Hematopoietic multipotent progenitor cell treated with erythropoietin and hydrocortisone succinate and interleukin-3 and kit ligand, for 6 days (in vitro differentiated cells): ENCODE data around the gene CPNE7.

Source experiments
- DNase-seq: peaks from one replicate; pipeline ENCODE4 v3.0.0-alpha.2; 2015

The CPNE7 gene

GRCh38 chr16:89606006-89606405, 30.4 kb downstream of the CPNE7 start:
- no peak for DNase-seq

- no peak for DNase-seq
Measured at GRCh38 chr16:89607453-89607852, 31.9 kb downstream of the CPNE7 start.

GRCh38 chr16:89607937-89608740, 32.6 kb downstream of the CPNE7 start:
- DNase-seq = no peak

- DNase-seq = no peak
Measured at GRCh38 chr16:89610108-89610453, 34.5 kb downstream of the CPNE7 start.

- DNase-seq = no peak
Measured at GRCh38 chr16:89612415-89613166, 37.0 kb downstream of the CPNE7 start.

GRCh38 chr16:89613231-89613953, 37.8 kb downstream of the CPNE7 start, which contains the start of gene DPEP1:
Gene DPEP1 (plus strand): TSS chr16:89613642. CDS start chr16:89630411, 16,769 bp downstream.
- no peak for DNase-seq

GRCh38 chr16:89613954-89614459, 38.4 kb downstream of the CPNE7 start:
- DNase-seq = no peak

- DNase-seq = no peak
Measured at GRCh38 chr16:89615176-89615575, 39.6 kb downstream of the CPNE7 start.

GRCh38 chr16:89615596-89616090, 40.1 kb downstream of the CPNE7 start:
- peak; percentile 48 for DNase-seq

GRCh38 chr16:89616623-89617022, 41.1 kb downstream of the CPNE7 start:
- DNase-seq = no peak

GRCh38 chr16:89617036-89617435, 41.5 kb downstream of the CPNE7 start:
- peak; percentile 17 for DNase-seq

GRCh38 chr16:89618109-89618998, 42.8 kb downstream of the CPNE7 start:
- DNase-seq = no peak

- no peak for DNase-seq
Measured at GRCh38 chr16:89619840-89620239, 44.3 kb downstream of the CPNE7 start.

GRCh38 chr16:89620406-89620841, 44.9 kb downstream of the CPNE7 start:
- no peak for DNase-seq

- no peak for DNase-seq
Measured at GRCh38 chr16:89621136-89621697, 45.7 kb downstream of the CPNE7 start.

- no peak for DNase-seq
Measured at GRCh38 chr16:89621698-89622409, 46.3 kb downstream of the CPNE7 start.

GRCh38 chr16:89623511-89624261, 48.1 kb downstream of the CPNE7 start:
- DNase-seq = no peak

GRCh38 chr16:89624777-89625761, 49.5 kb downstream of the CPNE7 start:
- no peak for DNase-seq
